Parathyroid adenoma (tissue), 2 donors: ENCODE data around the gene C17orf107.

ENCODE experiments used
- H2AFZ ChIP-seq: fragments of 300-600 bp; sonication (generic); one replicate; pipeline ENCODE4 v1.7.0; 2017; ENCODE audit warnings: antibody characterized with exemption, mild to moderate bottlenecking
- H3K27ac ChIP-seq: fragments of 300-600 bp; sonication (generic); one replicate; pipeline ENCODE4 v1.7.0; 2017
- H3K27me3 ChIP-seq: fragments of 300-600 bp; sonication (generic); one replicate; pipeline ENCODE4 v1.7.0; 2017; ENCODE audit warnings: low read length; ENCODE audit not compliant: control insufficient read depth, insufficient read depth
- H3K36me3 ChIP-seq: fragments of 300-600 bp; sonication (generic); one replicate; pipeline ENCODE4 v1.7.0; 2017; ENCODE audit warnings: low read length; ENCODE audit not compliant: control insufficient read depth, insufficient read depth
- H3K4me1 ChIP-seq: fragments of 300-600 bp; sonication (generic); one replicate; pipeline ENCODE4 v1.7.0; 2017; ENCODE audit warnings: control low read depth
- H3K4me2 ChIP-seq: fragments of 300-600 bp; sonication (generic); one replicate; pipeline ENCODE4 v1.7.0; 2017; ENCODE audit warnings: low read length
- H3K4me3 ChIP-seq: fragments of 300-600 bp; sonication (generic); one replicate; pipeline ENCODE4 v1.7.0; 2017; ENCODE audit warnings: low read depth, low read length
- H3K79me2 ChIP-seq: fragments of 300-600 bp; sonication (generic); one replicate; pipeline ENCODE4 v1.7.0; 2017; ENCODE audit warnings: control low read depth
- H3K9ac ChIP-seq: fragments of 300-600 bp; sonication (generic); one replicate; pipeline ENCODE4 v1.7.0; 2017; ENCODE audit warnings: mild to moderate bottlenecking
- H3K9me3 ChIP-seq: fragments of 300-600 bp; sonication (generic); one replicate; pipeline ENCODE4 v1.7.0; 2017; ENCODE audit warnings: low read length; ENCODE audit not compliant: control insufficient read depth
- TF ChIP-seq, protein P1 (sequence below): fragments of 300-600 bp; sonication (generic); IDR thresholded peaks from one replicate; pipeline ENCODE4 v1.7.0; 2017; ENCODE audit warnings: antibody characterized with exemption, mild to moderate bottlenecking
- donor health status: primary hyperparathyroidism.

Gene C17orf107

DNA sequence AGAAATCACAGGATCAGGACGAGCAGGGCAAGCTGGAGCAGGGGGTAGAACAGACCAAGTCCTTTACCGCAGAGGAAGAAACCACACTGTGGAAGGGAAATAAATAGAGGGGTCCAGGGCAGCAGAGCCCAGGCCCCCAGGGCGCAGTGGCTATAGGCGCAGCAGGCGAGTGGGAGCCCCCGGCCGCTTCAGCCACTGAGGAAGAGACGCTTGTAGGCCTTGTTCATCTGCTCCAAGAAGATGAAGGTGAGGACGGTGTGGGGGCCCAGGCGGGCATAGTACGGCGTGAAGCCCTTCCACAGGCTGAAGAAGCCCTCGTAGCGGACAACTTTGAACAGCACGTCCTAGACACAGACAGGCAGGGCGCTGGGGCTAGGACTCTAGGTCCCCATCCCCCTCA, 38.2 kb downstream of the C17orf107 start:
- Histone ChIP-seq H3K9ac (no peak overlapping the region), H3K4me2 (no peak overlapping the region), H3K36me3 (no peaks in the 10 kb centered on the region), H3K79me2 (peaks cover 20% of the 10 kb centered on the region), H3K9me3 (no peaks in the 10 kb centered on the region), H3K27me3 (no peaks in the 10 kb centered on the region), H2AFZ (no peak overlapping the region), H3K4me3 (no peak overlapping the region), H3K4me1 (peaks cover 17% of the 10 kb centered on the region), H3K27ac (no peak overlapping the region)
- TF ChIP-seq, protein P1, sequence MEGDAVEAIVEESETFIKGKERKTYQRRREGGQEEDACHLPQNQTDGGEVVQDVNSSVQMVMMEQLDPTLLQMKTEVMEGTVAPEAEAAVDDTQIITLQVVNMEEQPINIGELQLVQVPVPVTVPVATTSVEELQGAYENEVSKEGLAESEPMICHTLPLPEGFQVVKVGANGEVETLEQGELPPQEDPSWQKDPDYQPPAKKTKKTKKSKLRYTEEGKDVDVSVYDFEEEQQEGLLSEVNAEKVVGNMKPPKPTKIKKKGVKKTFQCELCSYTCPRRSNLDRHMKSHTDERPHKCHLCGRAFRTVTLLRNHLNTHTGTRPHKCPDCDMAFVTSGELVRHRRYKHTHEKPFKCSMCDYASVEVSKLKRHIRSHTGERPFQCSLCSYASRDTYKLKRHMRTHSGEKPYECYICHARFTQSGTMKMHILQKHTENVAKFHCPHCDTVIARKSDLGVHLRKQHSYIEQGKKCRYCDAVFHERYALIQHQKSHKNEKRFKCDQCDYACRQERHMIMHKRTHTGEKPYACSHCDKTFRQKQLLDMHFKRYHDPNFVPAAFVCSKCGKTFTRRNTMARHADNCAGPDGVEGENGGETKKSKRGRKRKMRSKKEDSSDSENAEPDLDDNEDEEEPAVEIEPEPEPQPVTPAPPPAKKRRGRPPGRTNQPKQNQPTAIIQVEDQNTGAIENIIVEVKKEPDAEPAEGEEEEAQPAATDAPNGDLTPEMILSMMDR: no peak

GRCh38 chr17:4938069-4938491, 38.7 kb downstream of the C17orf107 start:
- Histone ChIP-seq H3K4me1 (peaks cover 17% of the 10 kb centered on the region), H3K4me2 (no peak overlapping the region), H3K27ac (no peak overlapping the region), H3K27me3 (no peaks in the 10 kb centered on the region), H3K4me3 (no peak overlapping the region), H3K9me3 (no peaks in the 10 kb centered on the region), H3K79me2 (peaks cover 20% of the 10 kb centered on the region), H3K36me3 (no peaks in the 10 kb centered on the region), H3K9ac (no peak overlapping the region), H2AFZ (no peak overlapping the region)
- TF ChIP-seq, protein P1: no peak

- TF ChIP-seq, protein P1: no peak
- H2AFZ ChIP-seq: peak overlapping the region; percentile 81
- peak overlapping the region; percentile 39 for H3K9ac ChIP-seq
- no peaks in the 10 kb centered on the region for H3K9me3 ChIP-seq
- peaks cover 17% of the 10 kb centered on the region for H3K4me1 ChIP-seq
- peak overlapping the region; percentile 91 for H3K27ac ChIP-seq
- peak overlapping the region; percentile 91 for H3K4me3 ChIP-seq
- peak overlapping the region; percentile 97 for H3K4me2 ChIP-seq
- no peaks in the 10 kb centered on the region for H3K36me3 ChIP-seq
- H3K79me2 ChIP-seq: peaks cover 20% of the 10 kb centered on the region
- H3K27me3 ChIP-seq: no peaks in the 10 kb centered on the region
Observed at GRCh38 chr17:4938688-4939545, 39.6 kb downstream of the C17orf107 start.

- Histone ChIP-seq H3K4me1 (peaks cover 17% of the 10 kb centered on the region), H2AFZ (peak overlapping the region; percentile 81), H3K27me3 (no peaks in the 10 kb centered on the region), H3K4me3 (peak overlapping the region; percentile 91), H3K36me3 (no peaks in the 10 kb centered on the region), H3K79me2 (peaks cover 20% of the 10 kb centered on the region), H3K9ac (peak overlapping the region; percentile 39), H3K27ac (peak overlapping the region; percentile 91), H3K9me3 (no peaks in the 10 kb centered on the region), H3K4me2 (peak overlapping the region; percentile 97)
- TF ChIP-seq, protein P1: no peak
Observed at GRCh38 chr17:4939546-4939795, 40.1 kb downstream of the C17orf107 start.
